ENCODE data around the gene ZNF598. TPM values are rescaled to one million over a fixed set of nuclear protein-coding genes. Genes with fewer than 3 reads are reported as not detected.
A peak's percentile ranks its signal among the peaks of the same experiment; 100 is the strongest.

ZNF598 gene
- total and polyA plus RNA-seq, 2 of the 13 experiments (the other 11 are each of a cell fraction or from before 2014, with no cell fraction given) = 13.5 to 14.2 TPM

DNA sequence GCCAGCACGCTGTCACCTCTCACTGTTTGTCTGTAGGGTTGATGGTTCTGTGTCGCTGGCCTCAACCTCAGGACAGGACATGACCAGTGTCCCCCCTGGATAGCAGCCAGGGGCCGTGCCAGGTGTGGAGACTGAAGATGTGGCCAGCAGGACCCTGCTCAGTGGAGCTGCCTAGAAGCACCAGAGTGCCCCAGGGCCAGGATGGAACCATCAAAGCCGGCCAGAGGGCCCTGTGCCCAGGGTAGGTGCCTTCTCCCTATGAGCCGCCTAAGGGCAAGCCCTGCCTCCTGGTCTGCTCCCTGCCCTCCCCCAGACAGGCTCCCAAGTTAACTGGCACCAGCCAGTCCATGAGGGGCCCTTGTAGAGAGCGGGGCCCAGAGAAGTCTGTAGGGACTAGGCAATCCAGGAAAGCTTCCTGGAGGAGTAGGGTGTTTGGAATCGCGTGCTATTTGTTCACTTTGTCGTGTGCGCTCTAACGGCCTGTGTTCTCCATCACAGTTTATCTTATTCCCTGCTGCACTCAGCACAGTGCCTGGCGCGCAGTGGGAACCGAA is 50.8 kb downstream of the ZNF598 start:
- H2AFZ ChIP-seq (ENCODE audit: low read length) = peak overlapping the region; percentile 65
- ChIA-PET CTCF (ENCODE audit: low intra/inter-chr PET ratio, low total read pairs) (no interaction called here), POLR2A (interaction anchor here (7.4 kb wide), 1 partner anchor 17 kb away, joined by 139 read pairs; the partner anchor contains the start of gene MSRB1)
- peak; percentile 85 for TF ChIP-seq ZMYM3 (CRISPR knock-in tag; IDR thresholded peaks at IDR 0.05)
- TF ChIP-seq, protein P1, sequence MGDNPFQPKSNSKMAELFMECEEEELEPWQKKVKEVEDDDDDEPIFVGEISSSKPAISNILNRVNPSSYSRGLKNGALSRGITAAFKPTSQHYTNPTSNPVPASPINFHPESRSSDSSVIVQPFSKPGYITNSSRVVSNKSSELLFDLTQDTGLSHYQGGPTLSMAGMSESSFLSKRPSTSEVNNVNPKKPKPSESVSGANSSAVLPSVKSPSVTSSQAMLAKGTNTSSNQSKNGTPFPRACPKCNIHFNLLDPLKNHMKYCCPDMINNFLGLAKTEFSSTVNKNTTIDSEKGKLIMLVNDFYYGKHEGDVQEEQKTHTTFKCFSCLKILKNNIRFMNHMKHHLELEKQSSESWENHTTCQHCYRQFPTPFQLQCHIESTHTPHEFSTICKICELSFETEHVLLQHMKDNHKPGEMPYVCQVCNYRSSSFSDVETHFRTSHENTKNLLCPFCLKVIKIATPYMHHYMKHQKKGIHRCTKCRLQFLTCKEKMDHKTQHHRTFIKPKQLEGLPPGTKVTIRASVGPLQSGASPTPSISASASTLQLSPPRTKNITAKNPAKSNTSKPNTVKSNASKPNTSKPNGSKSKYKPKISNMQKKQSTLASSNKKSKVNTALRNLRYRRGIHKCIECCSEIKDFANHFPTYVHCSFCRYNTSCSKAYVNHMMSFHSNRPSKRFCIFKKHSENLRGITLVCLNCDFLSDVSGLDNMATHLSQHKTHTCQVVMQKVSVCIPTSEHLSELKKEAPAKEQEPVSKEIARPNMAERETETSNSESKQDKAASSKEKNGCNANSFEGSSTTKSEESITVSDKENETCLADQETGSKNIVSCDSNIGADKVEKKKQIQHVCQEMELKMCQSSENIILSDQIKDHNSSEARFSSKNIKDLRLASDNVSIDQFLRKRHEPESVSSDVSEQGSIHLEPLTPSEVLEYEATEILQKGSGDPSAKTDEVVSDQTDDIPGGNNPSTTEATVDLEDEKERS (CRISPR knock-in tag; IDR thresholded peaks at IDR 0.05) = 0 out of 2 replicates have a peak, but pooled peaks have one; percentile 16
- 0 out of 2 replicates have a peak, but pooled peaks have one; percentile 18 for TF ChIP-seq NR1H2 (CRISPR knock-in tag; IDR thresholded peaks at IDR 0.05; ENCODE audit: borderline replicate concordance, low read depth)
- TF ChIP-seq POGZ (CRISPR knock-in tag; IDR thresholded peaks at IDR 0.05) = no peak
- peak; percentile 84 for TF ChIP-seq ZFP36 (IDR thresholded peaks at IDR 0.05; ENCODE audit: borderline replicate concordance, low read depth, low read length, partially characterized antibody)
- TF ChIP-seq NKX3-1 (CRISPR knock-in tag; IDR thresholded peaks at IDR 0.05) = 0 out of 2 replicates have a peak, but pooled peaks have one; percentile 10
- H3K27ac ChIP-seq (ENCODE audit: extremely low read length, insufficient read depth, low read length) = no peak overlapping the region
- peaks cover 3 to 16% of the 10 kb centered on the region in 2 experiments; a peak in 3 of 5 replicates for H3K36me3 ChIP-seq (replicated peaks in 1 of 2; ENCODE audit: control insufficient read depth in 1 of 2, insufficient read depth in 2 of 2, low read length in 2 of 2)
- WGBS (ENCODE audit: low lambda C conversion rate) = 37% methylated on average over 11 of the region's 14 CpGs
- peak overlapping the region; percentile 98 for H3K4me2 ChIP-seq (ENCODE audit: low read depth, low read length)
- H3K4me1 ChIP-seq (ENCODE audit: insufficient read depth, low read length) = peaks cover 57% of the 10 kb centered on the region
- DNase-seq (ENCODE audit: low spot score) (no peak), ATAC-seq (peak; percentile 2), FAIRE-seq (no peak)
- intact Hi-C loops (cut with micrococcal nuclease; ENCODE audit: unreplicated experiment) = loop anchor here (2.0 kb wide), 1 partner anchor 18 kb away; no protein-coding TSS in a partner anchor
- peaks cover 28% of the 10 kb centered on the region for H4K20me1 ChIP-seq (ENCODE audit: insufficient read depth, low read length)
- in situ Hi-C loops (cut with HindIII; ENCODE audit: extremely low pct_ligation_motif_present, low pct_unique_long_range_greater_than_20kb) = no loop called here
- H3K9me3 ChIP-seq (ENCODE audit: low read length) = no peaks in the 10 kb centered on the region
- H3K79me2 ChIP-seq (ENCODE audit: insufficient read depth, low read length) = peaks cover 24% of the 10 kb centered on the region
- no TSS peak for BruUV-seq (replicated peaks)
- peak overlapping the region; percentile 42 for H3K9ac ChIP-seq (ENCODE audit: insufficient read depth, low read depth, low read length)
- H3K4me3 ChIP-seq (replicated peaks in 1 of 3; ENCODE audit: insufficient read depth in 1 of 3, low read depth in 2 of 3, low read length in 3 of 3) = peak overlapping the region in 2 of 3 experiments; percentile 52 to 98; a peak in 4 of 6 replicates
- H3K27me3 ChIP-seq (ENCODE audit: control insufficient read depth in 1 of 2, insufficient read depth in 2 of 2, low read length in 2 of 2) = peaks cover 1 to 12% of the 10 kb centered on the region in 2 experiments; a peak in 4 of 5 replicates

All from HepG2 (cell line).